HG03064 (cell line): Measurements from ENCODE around the gene SLC8A1.

Experiments used
- ATAC-seq: cut with Tn5 transposase; IDR thresholded peaks from one replicate; pipeline ENCODE4 v1.9.1; 2021; ENCODE audit warnings: low read depth; ENCODE audit not compliant: unreplicated experiment

The SLC8A1 gene

DNA sequence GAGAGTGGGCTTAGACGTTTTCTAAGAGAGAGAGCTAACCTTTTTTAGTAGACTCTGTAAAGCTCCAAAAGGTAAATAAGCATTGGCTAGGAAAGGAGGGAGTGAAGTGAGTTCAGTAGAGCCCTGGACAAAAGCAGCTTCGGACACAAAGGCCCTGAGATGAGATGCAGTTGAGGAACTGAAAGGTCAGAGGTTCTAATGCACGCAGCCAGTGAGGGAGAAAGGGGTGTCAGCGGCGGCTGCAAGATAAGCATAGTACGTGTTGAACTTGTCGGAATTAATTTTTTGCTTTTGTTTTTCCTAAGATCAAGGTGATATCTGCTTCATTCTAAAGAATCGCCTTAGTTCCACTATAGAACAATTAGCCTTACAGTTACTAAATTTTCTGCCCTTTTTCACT, 11.2 kb upstream of the SLC8A1 start:
- no peak for ATAC-seq

DNA sequence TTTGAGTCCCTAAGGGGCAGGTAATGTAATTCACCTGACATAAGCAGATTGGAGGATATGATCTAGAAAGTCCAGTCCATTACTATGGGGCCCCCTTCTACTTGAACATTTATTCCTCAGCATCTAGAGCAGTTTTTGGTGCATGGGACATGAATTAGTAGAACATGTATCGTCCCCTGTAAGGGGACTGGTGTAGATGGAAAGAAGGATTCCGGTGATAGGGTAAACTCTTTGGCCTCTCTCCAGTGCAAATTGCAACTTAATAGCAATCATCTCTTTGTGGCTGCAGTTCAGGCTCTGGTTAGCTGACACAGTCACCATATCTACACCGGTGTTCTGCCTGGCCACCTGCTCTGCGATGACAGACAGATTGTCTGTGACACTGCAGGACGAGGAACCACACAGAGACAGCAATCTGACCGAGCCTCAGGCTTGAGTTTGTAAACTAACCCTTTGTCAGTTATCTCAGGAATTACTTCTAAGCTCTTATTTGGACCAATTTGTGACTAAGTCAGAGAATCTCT, 6.4 kb upstream of the SLC8A1 start:
- no peak for ATAC-seq

DNA sequence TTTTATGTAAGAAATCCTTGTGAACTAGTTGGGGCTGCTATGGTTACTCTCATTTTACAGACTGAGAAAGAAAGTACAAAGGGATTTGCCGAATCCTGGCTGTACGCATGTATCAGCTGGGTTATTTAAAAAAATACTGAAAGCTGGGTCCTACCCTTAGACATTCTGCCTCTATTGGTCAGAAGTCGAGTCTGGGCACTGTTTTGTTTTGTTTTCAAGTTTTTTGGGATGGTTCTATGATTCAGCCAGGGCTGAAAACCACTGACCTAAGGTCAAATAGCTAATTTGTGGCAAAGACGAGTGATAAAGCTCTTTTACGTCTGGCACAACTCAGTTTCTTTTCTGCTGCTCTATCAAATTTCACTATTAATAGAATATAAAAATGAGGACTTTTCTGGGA, 5.9 kb upstream of the SLC8A1 start:
- no peak for ATAC-seq

DNA sequence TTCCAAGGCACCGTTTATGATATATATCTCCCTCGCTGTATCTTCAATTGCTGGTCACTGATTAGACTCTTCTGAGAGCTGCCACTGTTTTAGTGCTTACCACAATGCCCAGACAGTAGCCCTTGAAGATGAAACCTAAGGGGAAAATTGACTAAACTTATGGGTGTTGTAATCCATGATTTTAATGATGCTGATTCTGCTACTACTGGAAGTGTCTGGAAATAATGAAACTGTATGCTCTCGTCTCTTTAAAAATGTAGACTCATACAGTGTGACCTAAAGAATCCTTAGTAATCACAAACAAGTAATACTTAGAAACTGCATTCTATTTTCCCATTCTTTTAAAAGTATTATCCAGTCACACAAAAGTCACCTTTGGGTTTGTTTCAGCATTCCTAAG, 5.5 kb upstream of the SLC8A1 start:
- ATAC-seq, result no peak

DNA sequence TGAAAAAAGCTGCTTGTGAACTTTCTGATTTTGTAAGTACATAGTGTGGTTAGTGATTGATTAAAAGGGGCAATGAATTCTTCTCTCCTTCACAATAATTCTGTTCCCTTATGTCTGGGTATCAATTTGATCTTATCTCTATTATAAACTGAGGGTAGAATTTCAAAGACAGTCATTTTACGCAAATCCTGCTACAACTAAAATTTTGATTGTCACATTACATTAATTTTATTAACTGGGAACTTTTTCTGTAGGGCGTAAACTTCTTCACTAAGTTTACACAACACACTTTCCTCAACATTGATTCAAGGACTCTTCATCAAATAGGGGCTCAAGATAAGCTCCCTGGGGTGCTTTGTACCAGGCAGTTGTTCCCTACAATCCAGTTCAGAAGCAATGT, 5.0 kb upstream of the SLC8A1 start:
- ATAC-seq, result no peak

DNA sequence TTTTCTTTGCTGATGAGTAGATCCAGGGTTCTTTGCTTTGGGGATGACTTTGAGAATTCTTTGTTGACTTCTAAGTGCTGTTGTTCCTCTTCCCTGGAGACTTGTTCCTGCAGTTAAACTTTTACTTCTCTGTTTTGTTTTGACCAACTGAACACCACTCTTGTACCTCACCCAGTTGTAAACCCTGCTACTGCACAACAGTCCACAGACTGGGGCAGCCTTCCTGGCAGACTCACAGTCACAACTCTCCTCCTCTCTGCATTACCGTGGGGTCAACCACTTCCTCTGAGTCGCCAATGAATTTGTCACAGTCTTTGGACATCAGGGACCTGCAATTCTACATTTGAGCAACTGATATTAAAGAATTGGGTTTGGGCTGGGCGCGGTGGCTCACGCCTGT, 3.8 kb upstream of the SLC8A1 start:
- no peak for ATAC-seq

DNA sequence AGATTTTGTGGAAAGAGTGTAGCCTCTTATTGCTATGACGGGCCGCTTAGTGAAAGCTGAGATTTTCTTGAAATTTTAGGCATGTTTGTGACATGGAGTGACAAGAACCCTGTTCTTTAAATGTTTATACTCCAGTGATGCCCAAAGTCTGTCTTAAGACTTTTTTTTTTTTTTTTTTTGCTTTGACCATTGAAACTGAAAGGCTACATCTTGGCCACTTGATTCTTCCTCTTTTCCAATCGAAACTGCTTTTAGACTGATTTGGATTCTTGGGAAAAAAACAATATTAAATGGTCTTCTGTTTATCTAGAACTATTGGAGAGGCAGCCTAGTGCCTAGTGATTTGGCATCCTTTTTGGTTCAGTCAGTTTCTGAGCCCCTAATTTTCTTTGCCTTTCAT, 2.4 kb upstream of the SLC8A1 start:
- no peak for ATAC-seq

DNA sequence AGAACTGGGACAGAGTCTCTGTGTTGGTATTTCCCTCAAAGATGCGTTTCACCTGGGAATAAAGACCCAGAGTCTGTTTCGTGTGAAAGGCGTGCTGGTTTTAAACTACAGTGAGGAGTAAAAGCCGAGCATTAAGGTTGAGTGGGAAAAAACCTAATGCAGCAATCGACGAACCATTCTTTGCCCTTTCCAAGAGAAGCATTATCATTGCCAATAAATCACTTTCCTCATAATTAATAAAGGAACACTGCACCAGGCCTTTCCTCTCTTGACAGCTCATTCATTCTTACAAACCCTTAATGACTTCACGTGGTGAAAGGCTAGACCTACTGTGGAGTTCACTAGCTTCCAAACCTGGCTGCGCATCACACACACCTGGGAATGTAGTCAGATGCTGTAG, 896 bp upstream of the SLC8A1 start:
- ATAC-seq, result no peak

DNA sequence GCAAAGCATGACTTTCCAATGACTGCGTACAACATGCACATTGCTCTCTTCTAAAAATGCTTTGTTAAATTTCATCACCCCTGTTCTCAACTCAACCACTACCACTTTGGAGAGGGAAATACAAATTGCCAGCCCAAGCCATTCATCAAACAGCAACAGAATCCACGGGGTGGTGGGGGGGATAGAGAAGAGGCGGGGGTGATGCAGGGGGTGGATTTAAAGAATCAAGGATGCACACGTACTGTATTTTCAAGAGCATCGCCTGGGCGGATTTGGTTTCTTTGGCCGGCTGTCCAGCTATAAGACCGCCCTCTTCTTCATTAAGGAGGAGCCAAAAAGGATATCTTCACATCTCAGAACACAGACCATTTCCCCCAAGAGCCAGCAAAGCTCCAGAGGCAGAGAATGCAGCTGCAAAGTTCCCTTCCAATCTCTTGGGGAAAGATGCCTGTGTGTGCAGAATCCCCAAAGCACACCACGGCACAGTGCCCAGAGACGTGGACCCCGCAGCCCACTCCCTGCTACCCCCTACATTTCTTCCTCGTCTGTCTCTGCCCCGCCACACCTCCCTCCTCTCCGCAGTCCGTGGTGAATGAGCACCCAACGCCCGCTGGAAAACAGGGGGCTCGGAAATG, 977 bp downstream of the SLC8A1 start:
- no peak for ATAC-seq

DNA sequence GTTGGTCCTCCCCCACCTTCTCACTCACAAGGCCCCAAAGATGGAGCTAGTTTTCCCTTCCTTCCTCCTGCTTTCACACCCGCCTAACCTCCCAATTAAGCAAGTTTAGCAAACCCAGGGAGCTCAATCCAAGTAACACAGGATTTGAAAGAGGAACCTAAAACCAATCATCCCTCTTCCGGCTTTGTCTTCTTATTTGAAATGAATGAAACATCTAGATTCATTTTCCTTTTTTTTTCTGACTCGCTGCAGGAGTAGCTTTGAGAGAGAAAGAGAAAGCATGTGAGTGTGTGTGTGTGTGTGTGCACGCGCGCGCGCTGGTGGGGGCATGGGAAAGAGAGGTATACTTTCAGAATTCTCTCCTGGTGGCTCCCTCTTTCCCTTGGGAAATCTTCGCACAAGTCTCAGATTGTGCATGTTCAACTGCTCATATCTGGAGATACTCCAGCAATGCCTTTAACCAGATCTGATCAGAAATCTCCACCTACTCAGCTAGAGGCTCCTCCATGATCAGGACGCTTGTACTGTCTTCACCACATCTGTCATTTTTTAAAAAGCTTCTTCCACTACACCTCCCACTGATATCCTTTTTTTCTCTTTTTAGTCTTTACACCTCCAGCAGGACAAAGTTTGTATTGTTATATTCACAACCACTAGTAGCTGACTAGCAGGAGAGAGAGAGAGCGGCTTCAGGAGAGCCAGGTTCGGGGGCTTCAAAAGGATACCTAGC, 1.7 kb downstream of the SLC8A1 start:
- ATAC-seq, result no peak

DNA sequence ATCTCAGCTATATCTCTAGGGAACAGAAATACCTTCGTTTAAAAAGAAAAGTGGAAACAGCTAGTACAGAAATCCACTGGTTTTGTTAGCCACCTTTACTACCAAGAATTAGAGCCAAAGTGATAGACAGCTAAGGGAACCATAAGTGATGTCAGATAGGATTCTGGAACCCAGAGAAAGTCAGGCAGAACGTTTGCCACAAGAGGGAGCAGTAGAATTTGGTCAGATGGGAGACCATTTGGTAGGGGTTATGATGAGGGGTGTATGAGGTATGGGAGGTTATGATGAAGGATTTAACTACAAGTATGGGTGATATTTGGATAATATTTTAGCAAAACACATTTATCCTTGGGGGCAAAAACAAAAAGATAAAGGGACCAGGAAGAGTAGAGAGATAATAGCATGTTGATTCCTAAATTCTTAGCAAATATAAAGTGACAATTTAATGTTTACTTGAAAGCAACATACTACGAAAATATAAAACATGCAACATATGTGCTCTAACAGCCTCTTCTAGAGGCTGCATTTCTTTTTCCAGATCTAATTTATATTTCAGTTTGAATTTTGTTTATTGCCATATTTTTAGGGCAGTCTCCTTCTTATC, 3.3 kb downstream of the SLC8A1 start:
- no peak for ATAC-seq

DNA sequence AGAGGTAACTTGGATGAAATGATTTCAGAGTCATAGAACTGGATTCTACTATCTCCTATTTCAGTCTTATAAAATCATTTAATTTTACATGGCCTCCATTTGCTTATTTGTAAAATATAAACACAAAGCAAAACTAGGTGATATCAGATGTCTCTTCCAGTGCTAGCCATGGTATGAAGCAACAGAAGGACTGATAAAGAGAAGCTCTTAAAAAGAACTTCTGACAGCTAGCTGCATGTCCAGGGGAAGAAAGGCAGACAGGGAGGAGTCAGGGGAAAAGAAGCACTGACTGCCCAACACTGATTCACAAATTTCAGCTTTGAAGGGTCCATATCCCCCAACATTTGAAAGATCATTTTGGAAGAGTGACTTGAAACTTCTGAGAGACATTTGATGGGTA, 6.4 kb downstream of the SLC8A1 start:
- ATAC-seq, result no peak

DNA sequence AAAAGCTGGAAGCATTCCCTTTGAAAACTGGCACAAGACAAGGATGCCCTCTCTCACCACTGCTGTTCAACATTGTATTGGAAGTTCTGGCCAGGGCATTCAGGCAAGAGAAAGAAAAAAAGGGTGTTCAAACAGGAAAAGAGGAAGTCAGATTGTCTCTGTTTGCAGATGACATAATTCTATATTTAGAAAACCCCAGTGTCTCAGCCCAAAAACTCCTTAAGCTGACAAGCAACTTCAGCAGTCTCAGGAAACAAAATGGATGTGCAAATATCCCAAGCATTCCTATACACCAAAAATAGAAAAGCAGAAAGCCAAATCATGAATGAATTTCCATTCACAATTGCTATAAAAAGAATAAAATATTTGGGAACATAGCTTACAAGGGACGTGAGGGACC, 11.1 kb downstream of the SLC8A1 start:
- ATAC-seq, result no peak

DNA sequence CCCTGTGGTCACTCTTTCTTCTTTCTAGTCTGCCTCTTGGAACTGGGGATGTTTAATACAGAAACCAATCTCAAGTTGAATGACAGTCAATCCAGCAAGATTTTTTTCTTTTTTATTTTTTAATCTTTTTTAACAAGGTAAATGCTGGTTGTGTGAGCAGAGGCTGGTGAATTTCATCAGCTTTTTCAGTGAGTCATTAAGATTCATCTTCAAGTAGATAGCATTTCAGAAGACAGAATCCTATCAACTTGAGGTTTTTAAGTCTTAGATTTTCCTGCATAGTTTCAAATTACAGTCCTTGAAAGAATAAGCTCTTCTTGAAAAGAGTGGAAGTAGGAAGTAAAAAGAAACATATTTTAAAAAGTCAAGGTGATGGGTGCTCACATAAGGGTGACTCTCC, 12.4 kb downstream of the SLC8A1 start:
- ATAC-seq, result no peak

DNA sequence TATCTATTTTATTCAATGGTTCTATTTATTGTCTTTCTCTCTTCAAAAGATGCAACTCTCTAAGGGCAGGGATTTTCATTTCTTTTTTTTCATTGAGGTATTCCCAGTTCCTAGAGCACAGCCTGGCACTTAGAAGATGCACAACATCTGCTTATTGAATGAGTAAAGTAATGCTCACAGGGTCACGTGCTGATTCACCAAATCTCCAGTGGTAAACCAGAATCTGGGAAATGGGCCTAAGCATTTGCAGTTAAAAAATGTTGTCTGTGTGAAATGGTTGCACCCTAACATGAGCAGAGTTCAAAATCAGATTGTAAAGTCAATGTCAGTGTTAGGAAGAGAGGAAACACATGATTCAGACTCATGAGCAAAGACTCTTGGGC, 15.8 kb downstream of the SLC8A1 start:
- ATAC-seq, result no peak

DNA sequence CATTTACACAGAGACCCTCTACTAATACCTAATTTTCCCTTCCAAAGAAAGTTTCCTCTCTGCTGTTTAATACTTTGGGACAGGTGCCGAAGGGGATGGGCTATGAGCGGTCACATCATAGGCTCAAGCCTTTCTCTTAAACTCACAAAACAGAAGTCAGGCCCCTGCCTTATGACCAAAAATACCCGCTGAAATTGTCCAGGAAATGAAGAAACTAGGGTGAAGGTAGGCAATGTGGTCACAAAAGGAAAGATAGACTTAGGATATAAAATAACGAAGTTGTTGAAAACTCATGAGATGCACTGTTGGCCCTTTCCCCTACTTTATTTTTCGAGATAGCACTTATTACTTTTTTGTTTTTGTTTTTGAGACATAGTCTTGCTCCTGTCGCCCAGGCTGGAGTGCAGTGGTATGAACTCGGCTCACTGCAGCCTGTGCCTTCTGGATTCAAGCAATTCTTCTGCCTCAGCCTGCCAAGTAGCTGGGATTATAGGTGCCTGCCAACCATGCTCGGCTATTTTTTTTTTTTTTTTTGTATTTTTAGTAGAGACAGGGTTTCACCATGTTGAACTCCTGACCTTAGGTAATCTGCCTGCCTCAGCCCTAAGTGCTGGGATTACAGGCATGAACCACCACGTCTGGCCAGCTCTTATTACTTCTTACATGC, 16.3 kb downstream of the SLC8A1 start:
- ATAC-seq, result no peak

DNA sequence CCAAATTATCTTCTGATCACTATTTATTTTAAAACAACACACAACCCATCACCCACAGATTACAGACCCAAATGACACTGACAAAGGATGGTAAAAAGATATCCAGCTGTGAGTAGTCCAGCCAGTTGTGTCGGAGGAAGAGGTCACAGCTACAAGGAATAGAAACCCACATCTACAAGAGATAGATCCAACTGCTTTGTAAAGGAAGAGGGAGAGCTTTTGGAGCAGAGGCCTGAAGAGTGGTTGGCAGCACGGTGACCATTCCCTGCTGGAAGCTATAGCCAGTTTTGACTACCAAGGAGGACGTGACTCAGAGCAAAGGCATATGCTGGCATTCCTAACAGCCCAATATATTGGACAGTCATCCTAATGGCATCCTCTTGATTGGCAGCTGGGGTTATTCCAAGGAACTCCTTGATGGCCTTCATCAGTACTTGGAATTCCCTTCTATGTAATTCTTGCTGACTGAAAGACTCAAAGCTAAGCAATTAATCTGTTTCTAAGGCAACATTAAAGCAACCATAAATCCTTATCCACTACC, 17.1 kb downstream of the SLC8A1 start:
- ATAC-seq, result no peak

DNA sequence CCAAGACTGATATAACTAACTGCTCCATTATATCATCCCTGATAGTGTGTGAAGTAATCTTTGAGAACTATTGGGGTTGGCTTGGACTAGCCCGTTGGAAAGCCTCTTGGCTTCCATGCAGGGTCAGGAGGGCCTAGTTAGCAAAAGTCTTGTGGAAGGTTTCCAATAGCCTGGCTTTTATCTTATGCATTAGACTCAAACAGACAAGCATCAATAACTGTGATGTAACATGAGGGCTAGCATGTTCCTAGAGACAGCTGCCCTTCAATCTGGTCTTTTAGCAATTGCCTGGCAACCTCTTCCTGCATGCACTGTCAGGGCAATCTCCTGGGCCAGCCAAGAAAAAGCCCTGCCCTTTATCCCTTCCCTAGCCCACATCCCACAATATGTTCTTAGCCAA, 18.2 kb downstream of the SLC8A1 start:
- ATAC-seq, result no peak

DNA sequence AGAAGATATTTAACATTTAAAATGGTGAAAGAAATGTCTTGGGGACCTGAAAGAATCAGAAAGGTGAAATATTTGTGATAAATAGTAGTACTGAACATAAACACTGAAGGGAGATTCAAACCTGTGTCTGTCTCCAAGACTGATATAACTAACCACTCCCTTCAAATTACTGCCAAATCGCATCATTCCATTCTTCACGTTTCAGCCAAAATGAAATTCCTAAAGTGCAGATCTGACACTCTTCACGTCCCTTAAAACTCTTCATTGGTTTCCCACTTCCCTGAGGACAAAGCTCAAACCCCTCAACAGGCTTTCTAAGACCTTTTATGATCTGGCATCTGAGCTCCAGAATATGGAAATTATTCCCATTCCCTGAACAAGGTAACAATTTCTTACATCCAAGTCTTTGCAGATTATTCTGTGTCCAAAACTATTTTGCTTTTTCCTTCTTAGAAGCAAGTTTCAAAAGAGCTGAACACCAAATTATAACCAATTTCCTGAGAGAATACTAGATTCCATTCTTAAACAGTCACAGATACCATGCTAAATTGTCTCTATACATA, 18.9 kb downstream of the SLC8A1 start:
- ATAC-seq, result no peak

DNA sequence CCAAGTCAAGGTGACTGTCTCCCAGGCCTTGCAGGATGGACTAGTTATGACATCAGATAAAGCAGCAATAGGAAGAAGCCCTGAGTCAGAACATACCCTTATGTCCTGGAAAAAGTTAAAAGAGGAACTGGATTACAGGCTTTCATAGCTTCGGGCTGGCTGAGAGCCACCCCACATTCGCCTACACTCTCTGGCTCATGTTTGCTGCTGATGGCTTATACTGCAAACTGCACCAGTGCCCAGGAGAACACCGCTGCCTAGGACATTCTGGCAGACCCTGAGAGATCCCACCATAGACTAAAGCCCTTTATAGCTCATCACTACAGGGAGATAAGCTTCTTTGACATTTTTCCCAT, 20.3 kb downstream of the SLC8A1 start:
- ATAC-seq, result no peak
